MM.1S (cell line): ENCODE measurements around the gene GBP2.

Experiments used
- EZH2 ChIP-seq: fragments of 300-600 bp; sonication (generic); optimal IDR thresholded peaks from 2 replicates; pipeline ENCODE3; 2017; ENCODE audit warnings: low read depth, mild to moderate bottlenecking, antibody characterized with exemption, low read length, mixed read lengths
- EZH2phosphoT487 ChIP-seq: fragments of 300-600 bp; sonication (generic); IDR thresholded peaks from 2 replicates; pipeline ENCODE4 v1.6.1; 2018; ENCODE audit warnings: antibody characterized with exemption, low read length
- TF ChIP-seq, protein P1 (sequence below): fragments of 300-600 bp; sonication (generic); IDR thresholded peaks from 2 replicates; pipeline ENCODE4 v1.5.1; 2016; ENCODE audit warnings: antibody characterized with exemption, low read length, mixed read lengths

DNA sequence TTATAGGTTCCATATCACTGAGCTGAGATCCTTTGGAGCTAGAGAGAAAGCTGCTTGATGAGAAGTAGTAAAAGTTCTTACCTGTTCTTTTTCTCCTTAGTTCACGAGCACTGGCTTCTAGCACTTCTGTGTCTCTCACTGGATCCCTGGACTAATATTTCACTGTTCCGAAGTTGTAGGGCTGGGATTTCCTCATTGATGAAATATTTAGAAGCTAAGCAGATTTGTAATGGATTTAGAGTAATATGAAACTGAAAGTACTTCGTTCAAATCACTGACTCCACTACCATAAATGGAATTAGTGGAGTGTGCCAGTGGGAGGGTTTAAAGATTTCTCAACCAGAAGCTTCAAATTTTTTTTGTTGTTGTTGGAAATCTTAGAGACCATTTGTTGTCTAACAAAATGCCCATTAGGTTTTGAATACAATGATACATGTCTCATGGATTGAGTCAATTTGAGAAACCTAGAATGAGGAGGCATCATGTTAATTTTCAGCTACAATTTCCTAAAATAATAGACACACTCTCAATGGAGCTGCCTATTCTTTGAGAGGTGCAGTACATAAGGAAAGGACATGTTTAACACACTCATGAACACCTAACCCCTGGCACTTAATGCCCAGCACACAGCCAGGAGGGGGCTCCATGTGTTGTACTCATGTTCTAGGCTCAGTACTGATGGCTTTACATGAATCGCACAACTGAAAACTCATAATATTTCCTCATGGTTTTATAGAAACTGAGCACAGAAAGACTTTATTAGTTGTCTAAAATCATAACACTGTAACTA is 60.6 kb downstream of the GBP2 start, which contains the start of gene GBP1:
- TF ChIP-seq, protein P1, sequence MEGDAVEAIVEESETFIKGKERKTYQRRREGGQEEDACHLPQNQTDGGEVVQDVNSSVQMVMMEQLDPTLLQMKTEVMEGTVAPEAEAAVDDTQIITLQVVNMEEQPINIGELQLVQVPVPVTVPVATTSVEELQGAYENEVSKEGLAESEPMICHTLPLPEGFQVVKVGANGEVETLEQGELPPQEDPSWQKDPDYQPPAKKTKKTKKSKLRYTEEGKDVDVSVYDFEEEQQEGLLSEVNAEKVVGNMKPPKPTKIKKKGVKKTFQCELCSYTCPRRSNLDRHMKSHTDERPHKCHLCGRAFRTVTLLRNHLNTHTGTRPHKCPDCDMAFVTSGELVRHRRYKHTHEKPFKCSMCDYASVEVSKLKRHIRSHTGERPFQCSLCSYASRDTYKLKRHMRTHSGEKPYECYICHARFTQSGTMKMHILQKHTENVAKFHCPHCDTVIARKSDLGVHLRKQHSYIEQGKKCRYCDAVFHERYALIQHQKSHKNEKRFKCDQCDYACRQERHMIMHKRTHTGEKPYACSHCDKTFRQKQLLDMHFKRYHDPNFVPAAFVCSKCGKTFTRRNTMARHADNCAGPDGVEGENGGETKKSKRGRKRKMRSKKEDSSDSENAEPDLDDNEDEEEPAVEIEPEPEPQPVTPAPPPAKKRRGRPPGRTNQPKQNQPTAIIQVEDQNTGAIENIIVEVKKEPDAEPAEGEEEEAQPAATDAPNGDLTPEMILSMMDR = no peak
- no peak for TF ChIP-seq EZH2
- no peak for TF ChIP-seq EZH2phosphoT487
